GM12874 (cell line): ENCODE results near the gene KCNMA1.

Source experiments
- CTCF ChIP-seq: IDR thresholded peaks from 2 replicates; pipeline ENCODE4 v1.5.1; 2011; ENCODE audit warnings: low read depth, mild to moderate bottlenecking, control low read depth, low read length, moderate library complexity; ENCODE audit not compliant: insufficient read depth

The KCNMA1 gene

DNA sequence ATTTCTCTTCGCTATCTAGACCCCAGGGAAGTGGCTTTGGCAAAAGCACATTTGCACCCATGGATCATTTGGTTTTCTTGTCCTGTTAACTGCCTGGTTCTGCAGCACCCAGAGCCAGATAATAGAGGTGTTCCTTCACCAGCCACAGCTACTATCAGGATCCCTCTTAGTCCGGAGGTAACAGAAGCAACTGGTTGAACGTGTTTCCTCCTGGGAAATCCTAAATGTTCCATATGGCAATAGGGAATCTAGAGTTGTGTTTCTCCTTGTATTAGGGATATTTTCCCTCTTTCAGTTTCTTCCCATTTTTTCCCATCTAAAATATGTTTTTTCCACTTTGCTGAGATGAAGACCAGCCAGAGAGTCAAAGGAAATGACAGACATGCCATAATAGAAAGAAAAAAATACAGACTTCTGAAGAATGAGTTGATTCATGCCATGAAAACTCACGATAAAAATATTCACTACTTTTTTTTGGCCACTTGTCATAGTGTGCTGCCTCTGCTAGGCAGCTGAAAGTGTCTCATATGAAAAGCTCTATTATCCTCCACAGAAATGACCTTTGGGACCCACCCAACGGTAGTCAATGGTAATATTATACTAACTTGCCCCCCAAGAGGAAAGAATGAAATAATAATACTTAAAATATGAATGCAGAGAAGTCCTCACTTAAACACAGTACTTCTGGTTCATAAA, 472.8 kb downstream of the KCNMA1 start:
- TF ChIP-seq CTCF = no peak

GRCh38 chr10:77163670-77164348, 473.8 kb downstream of the KCNMA1 start:
- TF ChIP-seq CTCF = no peak

GRCh38 chr10:77162697-77163096, 474.9 kb downstream of the KCNMA1 start:
- TF ChIP-seq CTCF = no peak

- TF ChIP-seq CTCF = no peak
Observed at GRCh38 chr10:77160679-77161078, 476.9 kb downstream of the KCNMA1 start.

- no peak for TF ChIP-seq CTCF
Observed at GRCh38 chr10:77159538-77160110, 478.0 kb downstream of the KCNMA1 start.

GRCh38 chr10:77158666-77159065, 478.9 kb downstream of the KCNMA1 start:
- no peak for TF ChIP-seq CTCF

GRCh38 chr10:77157248-77158019, 480.2 kb downstream of the KCNMA1 start:
- TF ChIP-seq CTCF = no peak
